Naive thymus-derived CD4-positive, alpha-beta T cell (primary cell): ENCODE measurements around the gene TXNDC9. TPM values are rescaled to one million over a fixed set of nuclear protein-coding genes. Genes with fewer than 3 reads are reported as not detected.
"Not testable (repeated sequence)": the region's sequence is repeated elsewhere in the genome, so short reads cannot be mapped to it uniquely, and the experiment has no call there.

ENCODE experiments used
- ATAC-seq: fragments of 150-1000 bp; cut with Tn5 transposase; 2 replicates; pipeline ENCODE4 v1.10.0; 2021; ENCODE audit warnings: mild to moderate bottlenecking, moderate library complexity
- CTCF ChIA-PET: fragments of 350-600 bp; sonication (Branson Sonifier 250); formaldehyde crosslinking; loops from one replicate; lab custom pipeline; 2021; ENCODE audit warnings: antibody characterized with exemption; lab: Charles Lee
- POLR2A ChIA-PET: fragments of 350-600 bp; sonication (Branson Sonifier 250); formaldehyde crosslinking; loops from one replicate; lab custom pipeline; 2021; ENCODE audit warnings: antibody characterized with exemption, inconsistent platforms; lab: Charles Lee
- DNase-seq, 9 donors: peaks; one replicate each; pipeline versions ENCODE4 v3.0.0 to v3.0.0-alpha.2; 2020 to 2022; ENCODE audit warnings: mixed read lengths in 1 of 9
- H3K27ac ChIP-seq: one replicate; pipeline ENCODE4 v1.7.0; 2013; ENCODE audit warnings: mild to moderate bottlenecking, low read depth, low read length, moderate library complexity
- H3K27me3 ChIP-seq, 2 donors: one replicate each; pipeline ENCODE4 v1.7.0; 2013; ENCODE audit warnings: low read length in 2 of 2, mild to moderate bottlenecking in 2 of 2, moderate library complexity in 2 of 2; ENCODE audit not compliant: control insufficient read depth in 2 of 2, insufficient read depth in 2 of 2
- H3K36me3 ChIP-seq, 3 experiments: 1 replicate in 2 of 3; 2 replicates in 1 of 3; pipeline ENCODE4 v1.7.0; 2013; ENCODE audit warnings: low read length in 3 of 3, mild to moderate bottlenecking in 3 of 3, moderate library complexity in 1 of 3; ENCODE audit not compliant: insufficient read depth in 3 of 3, control insufficient read depth in 2 of 3
- H3K4me1 ChIP-seq, 2 donors: one replicate each; pipeline ENCODE4 v1.7.0; 2013; ENCODE audit warnings: low read length in 2 of 2, mild to moderate bottlenecking in 2 of 2, moderate library complexity in 1 of 2; ENCODE audit not compliant: control insufficient read depth in 2 of 2, insufficient read depth in 2 of 2
- H3K4me3 ChIP-seq: 2 replicates; pipeline ENCODE4 v1.7.0; 2013; ENCODE audit warnings: mild to moderate bottlenecking, low read length
- H3K9me3 ChIP-seq, 3 experiments: 1 replicate in 2 of 3; 2 replicates in 1 of 3; pipeline ENCODE4 v1.7.0; 2013; ENCODE audit warnings: low read length in 3 of 3; ENCODE audit not compliant: control insufficient read depth in 2 of 3
- H3K27ac Mint-ChIP-seq, 9 donors: one replicate each; pipeline ENCODE4 v1.8.0; 2020 to 2022; ENCODE audit warnings: mixed read lengths in 9 of 9, mild to moderate bottlenecking in 8 of 9, moderate library complexity in 5 of 9, inconsistent platforms in 2 of 9
- H3K27me3 Mint-ChIP-seq, 5 donors: one replicate each; pipeline ENCODE4 v1.8.0; 2021 to 2022; ENCODE audit warnings: mixed read lengths in 5 of 5, mild to moderate bottlenecking in 1 of 5
- H3K36me3 Mint-ChIP-seq, 5 donors: one replicate each; pipeline ENCODE4 v1.8.0; 2020 to 2022; ENCODE audit warnings: mixed read lengths in 5 of 5, mild to moderate bottlenecking in 3 of 5, inconsistent platforms in 1 of 5
- H3K4me1 Mint-ChIP-seq, 7 donors: one replicate each; pipeline ENCODE4 v1.8.0; 2020 to 2022; ENCODE audit warnings: mixed read lengths in 7 of 7, mild to moderate bottlenecking in 3 of 7, inconsistent platforms in 1 of 7
- H3K4me3 Mint-ChIP-seq, 10 donors: one replicate each; pipeline ENCODE4 v1.8.0; 2020 to 2022; ENCODE audit warnings: mild to moderate bottlenecking in 10 of 10, mixed read lengths in 10 of 10, moderate library complexity in 6 of 10, inconsistent platforms in 2 of 10
- H3K9me3 Mint-ChIP-seq, 11 donors: one replicate each; pipeline ENCODE4 v1.8.0; 2020 to 2022; ENCODE audit warnings: mixed read lengths in 11 of 11, mild to moderate bottlenecking in 4 of 11, inconsistent platforms in 1 of 11, moderate library complexity in 1 of 11
- intact Hi-C, 2 donors: fragments of 100-400 bp; cut with micrococcal nuclease; formaldehyde crosslinking; loops; one replicate each; pipeline ENCODE4 v1.15.1; 2023
- polyA plus RNA-seq, 2 donors: library from polyadenylated mRNA; unstranded; fragments of 300-500 nt; fragmentation: Illumina TruSeq; gene quantifications; one replicate each; pipeline ENCODE4 v1.2.3, GENCODE V29; 2021
- total RNA-seq, 6 experiments: library from RNA in 5 of 6; stranded (reverse) in 5 of 6; gene quantifications; 1 replicate in 5 of 6; 2 replicates in 1 of 6; pipeline ENCODE4 v1.2.3 and lab custom pipeline; 2021 to 2026

Gene TXNDC9
- total and polyA plus RNA-seq, 7 experiments from 2014 or later, result 7.8 to 49.3 (median 29.0) TPM

DNA sequence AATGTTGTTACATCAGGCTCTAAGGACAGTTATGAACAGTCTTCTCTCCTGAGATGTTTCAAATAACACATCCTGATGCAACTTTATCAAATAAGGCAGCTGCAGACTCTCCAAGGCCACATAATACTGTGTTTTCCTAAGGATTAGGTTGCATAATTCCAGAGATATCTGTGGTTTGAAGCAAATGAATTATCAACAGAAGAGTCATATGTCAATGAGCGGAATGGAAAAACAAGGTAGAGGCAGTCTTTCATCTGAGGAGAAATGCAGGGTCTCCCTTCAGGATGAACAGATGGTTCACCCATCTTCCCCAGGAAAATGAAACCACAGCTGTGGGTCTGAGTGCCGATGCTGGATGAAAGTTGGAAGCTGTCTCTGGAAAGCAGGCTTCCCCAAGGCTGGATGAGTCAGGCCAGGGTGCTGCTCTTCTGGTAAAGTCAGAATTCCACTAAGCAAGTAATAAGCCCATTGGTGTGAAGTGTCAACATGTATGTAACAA is 57.3 kb downstream of the TXNDC9 start:
- ChIA-PET POLR2A (no interaction called here), CTCF (no interaction called here)
- H3K9me3 Mint-ChIP-seq, result peaks cover 3 to 23% (median 13%) of the 10 kb centered on the region in 11 donors
- peaks cover 9 to 55% (median 42%) of the 10 kb centered on the region in 5 donors for H3K36me3 Mint-ChIP-seq
- no peak overlapping the region for H3K27ac Mint-ChIP-seq
- no peaks in the 10 kb centered on the region for H3K4me1 ChIP-seq
- no peak overlapping the region for H3K27ac ChIP-seq
- H3K9me3 ChIP-seq, result peaks cover 0 to 3% (median 0%) of the 10 kb centered on the region in 3 experiments
- ATAC-seq (no peak), DNase-seq (no peak)
- H3K27me3 ChIP-seq, result no peaks in the 10 kb centered on the region
- no peaks in the 10 kb centered on the region for H3K36me3 ChIP-seq
- no peak overlapping the region for H3K4me3 ChIP-seq
- H3K4me1 Mint-ChIP-seq, result no peaks in the 10 kb centered on the region
- H3K4me3 Mint-ChIP-seq, result no peak overlapping the region
- intact Hi-C loops, result no loop called here
- H3K27me3 Mint-ChIP-seq, result no peaks in the 10 kb centered on the region

GRCh38 chr2:99278195-99278765 is 57.9 kb downstream of the TXNDC9 start:
- ATAC-seq, H3K27me3 Mint-ChIP-seq, H3K4me3 Mint-ChIP-seq, H3K36me3 ChIP-seq, H3K27ac ChIP-seq, POLR2A ChIA-PET, H3K27me3 ChIP-seq, H3K9me3 ChIP-seq, H3K4me3 ChIP-seq, H3K4me1 ChIP-seq, DNase-seq, H3K27ac Mint-ChIP-seq, intact Hi-C loops, CTCF ChIA-PET, H3K4me1 Mint-ChIP-seq: not testable (repeated sequence)
- Mint-ChIP-seq H3K9me3 (peaks cover 3 to 23% (median 13%) of the 10 kb centered on the region in 11 donors), H3K36me3 (peaks cover 8 to 55% (median 39%) of the 10 kb centered on the region in 5 donors)

- peaks cover 9 to 50% (median 37%) of the 10 kb centered on the region in 5 donors for H3K36me3 Mint-ChIP-seq
- ChIA-PET CTCF (interaction anchor here (0.6 kb wide), 1 partner anchor 11 kb away, joined by 4 read pairs; no protein-coding TSS in a partner anchor), POLR2A (no interaction called here)
- DNase-seq (no peak), ATAC-seq (no peak)
- Histone ChIP-seq H3K9me3 (peaks cover 0 to 6% (median 0%) of the 10 kb centered on the region in 3 experiments), H3K27ac (no peak overlapping the region), H3K4me3 (no peak overlapping the region), H3K27me3 (no peaks in the 10 kb centered on the region), H3K36me3 (no peaks in the 10 kb centered on the region), H3K4me1 (no peaks in the 10 kb centered on the region)
- peaks cover 10 to 32% (median 20%) of the 10 kb centered on the region in 11 donors for H3K9me3 Mint-ChIP-seq
- intact Hi-C loops, result no loop called here
- H3K27ac Mint-ChIP-seq, result no peak overlapping the region
- H3K27me3 Mint-ChIP-seq, result no peaks in the 10 kb centered on the region
- no peak overlapping the region for H3K4me3 Mint-ChIP-seq
- no peaks in the 10 kb centered on the region for H3K4me1 Mint-ChIP-seq
These were observed 60.3 kb downstream of the TXNDC9 start for GRCh38 chr2:99275882-99276281.

Other genes with a start within 250 kb of the TXNDC9 start
- 1 to 10 TPM in 4 of 5 experiments, under 1 TPM in 1; 0.48 to 3.8 (median 3.1) TPM for gene C2orf15, start 194.6 kb downstream of the TXNDC9 start, total RNA-seq
- 1 to 10 TPM; 7.2 to 7.8 TPM for gene C2orf15, start 194.6 kb downstream of the TXNDC9 start, polyA plus RNA-seq
- 10 to 100 TPM in 3 of 5 experiments, 1 to 10 TPM in 2; 3.5 to 31.7 (median 12.6) TPM for gene TSGA10, start 181.4 kb downstream of the TXNDC9 start, total RNA-seq
- gene TSGA10, start 181.4 kb downstream of the TXNDC9 start, polyA plus RNA-seq, result 10 to 100 TPM; 18.6 to 29.5 TPM
- 10 to 100 TPM in 4 of 5 experiments, 1 to 10 TPM in 1; 7.7 to 24.1 (median 15.9) TPM for gene LIPT1, start 181.4 kb downstream of the TXNDC9 start, total RNA-seq
- 10 to 100 TPM; 21.2 to 28.6 TPM for gene LIPT1, start 181.4 kb downstream of the TXNDC9 start, polyA plus RNA-seq
- gene MITD1, start 155.3 kb downstream of the TXNDC9 start, total RNA-seq, result 10 to 100 TPM; 26.8 to 80.5 (median 73.8) TPM
- 10 to 100 TPM; 44.6 to 52.2 TPM for gene MITD1, start 155.3 kb downstream of the TXNDC9 start, polyA plus RNA-seq
- 10 to 100 TPM; 16.1 to 26.0 (median 21.9) TPM for gene MRPL30, start 155.1 kb downstream of the TXNDC9 start, total RNA-seq
- gene MRPL30, start 155.1 kb downstream of the TXNDC9 start, polyA plus RNA-seq, result 10 to 100 TPM; 19.3 to 20.5 TPM
- not detected for gene LYG2, start 80.7 kb downstream of the TXNDC9 start, total RNA-seq
- not detected for gene LYG2, start 80.7 kb downstream of the TXNDC9 start, polyA plus RNA-seq
- gene LYG1, start 35.1 kb downstream of the TXNDC9 start, total RNA-seq, result 1 to 10 TPM; 1.0 to 3.6 (median 3.0) TPM
- gene LYG1, start 35.1 kb downstream of the TXNDC9 start, polyA plus RNA-seq, result under 1 TPM in 1 of 2 donors, not detected in 1; 0.56 TPM
- gene EIF5B, start 1.1 kb upstream of the TXNDC9 start, total RNA-seq, result 10 to 100 TPM; 28.0 to 49.0 (median 37.6) TPM
- gene EIF5B, start 1.1 kb upstream of the TXNDC9 start, polyA plus RNA-seq, result 10 to 100 TPM in 1 of 2 donors, 1 to 10 TPM in 1; 5.6 to 14.0 TPM
- gene REV1, start 153.7 kb upstream of the TXNDC9 start, total RNA-seq, result 10 to 100 TPM; 40.9 to 72.5 (median 54.7) TPM
- 10 to 100 TPM; 23.1 to 27.0 TPM for gene REV1, start 153.7 kb upstream of the TXNDC9 start, polyA plus RNA-seq